ENCODE measurements around the gene BRD4. TPM values are rescaled to one million over a fixed set of nuclear protein-coding genes. Genes with fewer than 3 reads are reported as not detected.

BRD4 gene
- total RNA-seq, 4 donors from 2014 or later = 27.6 to 46.5 (median 35.3) TPM

DNA sequence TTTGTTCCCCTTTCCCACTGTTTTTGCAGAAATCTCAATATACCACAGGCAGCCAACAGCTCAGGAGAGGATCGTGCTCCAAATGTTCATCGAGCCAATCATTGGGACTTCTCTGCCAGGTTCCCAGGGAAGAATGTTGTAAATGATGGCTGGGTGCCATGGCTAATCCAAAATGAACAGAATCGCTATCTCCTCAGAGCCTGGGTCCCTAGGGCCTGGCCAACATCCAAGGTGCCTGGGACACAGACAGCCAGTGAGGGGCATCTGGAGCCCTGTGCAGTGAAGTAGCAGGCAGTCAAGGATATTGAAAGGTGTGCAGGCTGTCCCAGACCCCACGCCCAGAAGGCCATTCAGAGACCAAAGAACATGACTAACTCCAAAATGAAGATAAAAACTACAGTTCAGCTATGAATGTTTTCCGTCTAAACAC lies 37.8 kb downstream of the BRD4 start:
- TF ChIP-seq, protein P1, sequence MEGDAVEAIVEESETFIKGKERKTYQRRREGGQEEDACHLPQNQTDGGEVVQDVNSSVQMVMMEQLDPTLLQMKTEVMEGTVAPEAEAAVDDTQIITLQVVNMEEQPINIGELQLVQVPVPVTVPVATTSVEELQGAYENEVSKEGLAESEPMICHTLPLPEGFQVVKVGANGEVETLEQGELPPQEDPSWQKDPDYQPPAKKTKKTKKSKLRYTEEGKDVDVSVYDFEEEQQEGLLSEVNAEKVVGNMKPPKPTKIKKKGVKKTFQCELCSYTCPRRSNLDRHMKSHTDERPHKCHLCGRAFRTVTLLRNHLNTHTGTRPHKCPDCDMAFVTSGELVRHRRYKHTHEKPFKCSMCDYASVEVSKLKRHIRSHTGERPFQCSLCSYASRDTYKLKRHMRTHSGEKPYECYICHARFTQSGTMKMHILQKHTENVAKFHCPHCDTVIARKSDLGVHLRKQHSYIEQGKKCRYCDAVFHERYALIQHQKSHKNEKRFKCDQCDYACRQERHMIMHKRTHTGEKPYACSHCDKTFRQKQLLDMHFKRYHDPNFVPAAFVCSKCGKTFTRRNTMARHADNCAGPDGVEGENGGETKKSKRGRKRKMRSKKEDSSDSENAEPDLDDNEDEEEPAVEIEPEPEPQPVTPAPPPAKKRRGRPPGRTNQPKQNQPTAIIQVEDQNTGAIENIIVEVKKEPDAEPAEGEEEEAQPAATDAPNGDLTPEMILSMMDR (IDR thresholded peaks at IDR 0.05; ENCODE audit: low read depth) = no peak

DNA sequence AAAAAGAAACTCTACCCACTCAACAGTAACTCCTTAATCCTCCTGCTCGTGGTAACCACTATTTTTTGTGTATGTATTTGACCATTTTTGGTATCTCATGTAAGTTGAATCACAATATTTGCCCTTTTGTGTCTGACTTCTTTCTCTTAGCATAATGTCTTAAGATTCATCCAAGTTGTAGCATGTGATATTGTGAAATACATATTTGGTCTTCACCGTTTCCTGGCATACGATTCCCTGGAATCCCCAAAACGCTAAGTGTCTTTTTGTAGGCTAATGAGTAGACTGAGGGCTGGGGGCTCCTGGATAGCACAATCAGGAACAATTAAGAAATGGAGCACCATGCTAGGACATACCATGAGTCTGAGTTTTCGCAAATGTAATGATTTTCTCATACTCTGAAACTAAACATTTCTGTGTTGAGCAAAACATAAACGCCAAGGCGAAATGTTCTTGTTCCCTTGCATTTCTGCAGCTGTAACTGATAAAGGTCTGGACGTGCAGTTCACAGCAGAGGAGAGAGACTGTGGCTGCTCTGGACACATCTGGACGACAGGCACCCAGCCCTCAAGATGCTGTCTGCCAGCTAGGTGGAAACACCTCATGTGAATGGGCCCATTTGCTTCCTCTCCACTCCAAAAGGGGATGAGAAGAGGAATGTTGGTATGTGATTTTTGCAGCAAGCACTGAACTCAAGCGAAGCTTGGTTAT lies 38.4 kb downstream of the BRD4 start:
- TF ChIP-seq, protein P1 (IDR thresholded peaks at IDR 0.05; ENCODE audit: low read depth) = no peak

DNA sequence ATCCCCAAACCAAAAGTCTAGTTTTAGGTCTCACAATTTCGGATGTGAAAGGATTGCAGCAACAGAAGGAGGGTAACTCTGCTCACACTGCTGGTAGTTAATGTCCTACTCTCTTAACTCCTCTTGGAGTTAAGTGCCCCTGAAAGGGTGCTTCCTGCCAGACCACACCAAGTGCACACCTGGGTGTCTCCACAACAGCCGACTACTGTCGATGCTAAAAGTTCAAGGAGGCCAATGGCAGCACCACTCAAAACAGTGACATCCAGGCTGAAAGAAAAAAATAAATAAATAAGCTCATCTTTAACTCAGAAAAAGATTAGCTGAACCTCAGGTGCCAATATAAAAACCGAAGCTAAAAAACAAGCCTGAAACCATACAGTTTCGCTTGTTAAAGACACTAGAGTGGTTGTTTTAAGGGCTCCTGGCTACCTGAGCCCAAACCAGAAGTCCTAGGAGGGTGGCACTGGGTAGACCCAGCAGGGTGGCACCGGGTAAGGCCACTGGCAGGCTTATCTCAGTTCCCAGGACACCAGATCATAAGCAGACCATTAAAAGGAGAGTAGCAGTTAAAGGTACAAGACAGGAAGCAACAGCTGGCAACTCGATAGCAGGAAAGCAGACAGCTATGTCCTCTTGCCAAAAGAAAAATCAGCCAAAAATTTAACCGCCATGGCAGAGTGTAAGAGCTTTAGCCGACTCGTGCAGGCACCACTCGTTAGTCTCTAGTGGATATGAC lies 39.3 kb downstream of the BRD4 start:
- TF ChIP-seq, protein P1 (IDR thresholded peaks at IDR 0.05; ENCODE audit: low read depth) = no peak

DNA sequence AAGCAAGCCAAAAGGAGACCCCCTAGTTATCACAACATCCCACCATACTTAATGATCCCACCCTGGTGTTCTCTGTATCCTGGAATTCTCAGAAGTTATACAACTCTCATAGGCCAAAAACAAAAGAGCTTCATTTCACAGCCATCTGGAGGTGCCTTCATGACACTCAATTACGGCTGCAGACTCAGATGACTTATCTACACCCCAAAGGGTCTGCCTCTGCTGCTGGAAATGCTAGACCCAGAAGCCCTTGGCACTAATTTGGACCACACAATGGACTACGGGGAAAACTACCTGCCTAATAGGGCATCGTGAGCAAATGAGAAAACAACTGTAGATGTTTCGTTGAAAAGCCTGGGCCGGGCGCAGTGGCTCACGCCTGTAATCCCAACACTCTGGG lies 40.2 kb downstream of the BRD4 start:
- TF ChIP-seq, protein P1 (IDR thresholded peaks at IDR 0.05; ENCODE audit: low read depth) = no peak

DNA sequence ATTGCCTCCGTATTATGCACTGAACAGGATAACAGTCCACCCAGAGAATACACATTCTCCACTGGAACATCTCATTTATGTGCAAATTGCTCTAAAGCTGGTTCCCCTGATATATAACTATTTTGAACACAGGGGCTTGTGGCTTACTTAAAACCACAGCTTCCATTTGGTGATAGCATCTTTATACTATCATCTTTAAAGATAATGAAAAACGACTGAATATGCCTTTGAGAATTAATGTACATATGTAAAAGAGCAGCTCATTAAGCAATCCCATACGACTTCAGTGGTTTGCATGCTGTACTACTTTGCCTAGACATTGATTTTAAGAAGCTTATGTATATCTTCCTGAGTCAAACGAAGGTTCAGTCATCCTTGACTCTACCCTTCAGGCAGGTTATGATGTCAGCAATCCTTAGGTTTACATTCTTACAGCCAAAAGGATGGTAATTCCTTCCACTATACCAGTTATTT lies 40.8 kb downstream of the BRD4 start:
- TF ChIP-seq, protein P1 (IDR thresholded peaks at IDR 0.05; ENCODE audit: low read depth) = no peak

DNA sequence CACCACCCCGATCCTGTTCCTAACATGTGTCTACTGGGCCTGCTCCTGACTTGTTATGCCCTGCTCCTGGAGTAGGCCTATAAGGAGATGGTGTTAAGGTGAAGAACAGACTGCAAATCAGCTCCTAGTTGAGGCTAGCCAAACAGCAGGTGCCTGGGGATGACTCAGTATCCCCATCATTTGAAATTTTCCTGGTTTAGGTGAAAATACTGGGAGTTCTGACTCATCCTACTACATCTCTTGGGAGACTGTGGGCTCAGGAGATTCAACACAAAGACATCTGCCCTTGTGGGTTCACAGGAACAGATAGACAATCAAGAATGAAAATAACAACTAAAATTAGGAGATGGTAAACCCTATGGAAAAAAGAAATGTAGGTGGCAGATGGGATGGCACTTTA lies 41.2 kb downstream of the BRD4 start:
- TF ChIP-seq, protein P1 (IDR thresholded peaks at IDR 0.05; ENCODE audit: low read depth) = no peak

DNA sequence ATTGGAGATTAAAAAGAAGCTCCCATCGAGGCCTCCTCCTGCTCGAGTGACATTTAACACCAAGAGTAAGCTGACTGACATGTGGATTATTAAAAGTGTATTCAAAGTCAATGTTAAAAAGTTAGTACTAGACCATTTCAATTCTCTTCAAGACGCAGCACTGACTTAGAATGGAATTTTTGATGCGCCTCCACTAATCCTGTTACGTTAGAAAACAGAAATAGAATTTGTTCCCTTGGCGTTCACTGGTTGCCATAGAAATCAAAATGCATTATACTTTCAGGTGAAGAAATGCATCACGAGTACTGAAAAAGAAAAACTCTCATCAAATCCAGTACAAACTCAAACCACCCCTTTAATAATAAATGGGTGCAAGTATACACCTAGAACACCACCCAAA lies 42.2 kb downstream of the BRD4 start:
- TF ChIP-seq, protein P1 (IDR thresholded peaks at IDR 0.05; ENCODE audit: low read depth) = no peak
